K562 (cell line): ENCODE data around the gene GOLGA8T. TPM values are rescaled to one million over a fixed set of nuclear protein-coding genes. Genes with fewer than 3 reads are reported as not detected.
A peak's percentile ranks its signal among the peaks of the same experiment; 100 is the strongest.
"Not testable (repeated sequence)": the region's sequence is repeated elsewhere in the genome, so short reads cannot be mapped to it uniquely, and the experiment has no call there.

Experiments
- ATAC-seq: fragments of 200-7000 bp; cut with Tn5 transposase; 3 replicates; pipeline ENCODE4 v1.9.1; 2020; ENCODE audit warnings: moderate library complexity
- BruUV-seq: library from RNA; stranded (reverse); fragments of 400-500 nt; replicated peaks from 2 replicates; lab custom pipeline; 2021; lab: Mats Ljungman, UMichigan
- CTCF ChIA-PET: fragments of 300-600 bp; formaldehyde crosslinking; extraction: SDS; loops from one replicate; lab custom pipeline; 2021; ENCODE audit warnings: low intra/inter-chr PET ratio; lab: Yijun Ruan, JAX
- POLR2A ChIA-PET: fragments of 300-600, 350-650 bp; sonication (Branson Sonifier 250); formaldehyde crosslinking; extraction: SDS; loops from one replicate; lab custom pipeline; 2021; ENCODE audit warnings: antibody characterized with exemption, inconsistent platforms; lab: Yijun Ruan, JAX
- DNase-seq, 4 experiments: peaks; one replicate each; pipeline versions ENCODE4 v3.0.0 to v3.0.0-alpha.2; 2011 to 2018; ENCODE audit warnings: low spot score in 3 of 4, mixed read lengths in 3 of 4; ENCODE audit errors: extremely low read depth in 1 of 4
- FAIRE-seq: peaks from 2 replicates; lab custom pipeline; 2011; peaks lifted over from hg19 to GRCh38; lab: Jason Lieb, UNC
- H2AFZ ChIP-seq: 2 replicates; pipeline ENCODE4 v1.6.0; 2011; ENCODE audit warnings: low read depth, low read length, control low read depth, inconsistent platforms
- H3K27ac ChIP-seq: fragments of 200-600 bp; 3 replicates; pipeline ENCODE4 v1.8.0; 2011; ENCODE audit warnings: low read depth, mild to moderate bottlenecking, control low read depth, inconsistent platforms, low read length, moderate library complexity, mixed read lengths; ENCODE audit errors: extremely low read depth
- H3K27me3 ChIP-seq, 2 experiments: fragments of 300-600 bp in 1 of 2; 2 replicates in 1 of 2; 3 replicates in 1 of 2; pipeline versions ENCODE4 v1.6.0 to v1.8.0; 2011; ENCODE audit warnings: inconsistent platforms in 2 of 2, low read length in 2 of 2, mild to moderate bottlenecking in 1 of 2, mixed read lengths in 1 of 2, moderate library complexity in 1 of 2; ENCODE audit not compliant: control insufficient read depth in 2 of 2, insufficient read depth in 2 of 2
- H3K36me3 ChIP-seq: fragments of 300-600 bp; 3 replicates; pipeline ENCODE4 v1.8.0; 2011; ENCODE audit warnings: mild to moderate bottlenecking, low read length, inconsistent platforms; ENCODE audit not compliant: control insufficient read depth, insufficient read depth
- H3K4me1 ChIP-seq, 2 experiments: fragments of 200-600 bp in 1 of 2; replicated peaks in 1 of 2; 2 replicates in 1 of 2; 3 replicates in 1 of 2; pipeline versions ENCODE4 v1.5.1 to v1.8.0; 2011; ENCODE audit warnings: inconsistent platforms in 2 of 2, low read length in 2 of 2, mild to moderate bottlenecking in 1 of 2, mixed read lengths in 1 of 2, moderate library complexity in 1 of 2; ENCODE audit not compliant: control insufficient read depth in 2 of 2, insufficient read depth in 2 of 2
- H3K4me2 ChIP-seq: 2 replicates; pipeline ENCODE4 v1.6.1; 2011; ENCODE audit warnings: low read length, control low read depth, inconsistent platforms, mixed read lengths; ENCODE audit not compliant: insufficient read depth
- H3K4me3 ChIP-seq: fragments of 200-600 bp; sonication (generic), shearing (Covaris generic); 2 replicates; pipeline ENCODE4 v1.5.1; 2016; ENCODE audit warnings: control low read depth, inconsistent platforms
- H3K79me2 ChIP-seq: fragments of 200-600 bp; 3 replicates; pipeline ENCODE4 v1.8.0; 2011; ENCODE audit warnings: low read length, inconsistent platforms; ENCODE audit not compliant: control insufficient read depth, insufficient read depth
- H3K9ac ChIP-seq, 2 experiments: 2 replicates each; pipeline versions ENCODE4 v1.6.0 to v1.6.1; 2011; ENCODE audit warnings: low read depth in 2 of 2, low read length in 2 of 2, control low read depth in 1 of 2, inconsistent platforms in 1 of 2, mild to moderate bottlenecking in 1 of 2, mixed read lengths in 1 of 2; ENCODE audit not compliant: insufficient read depth in 1 of 2
- H3K9me1 ChIP-seq: one replicate; pipeline ENCODE4 v1.6.0; 2011; ENCODE audit warnings: inconsistent platforms, mild to moderate bottlenecking, low read length, moderate library complexity; ENCODE audit not compliant: control insufficient read depth, insufficient read depth
- H3K9me3 ChIP-seq: replicated peaks from 2 replicates; pipeline ENCODE4 v1.5.1; 2011; ENCODE audit warnings: low read depth, low read length, inconsistent platforms; ENCODE audit not compliant: control insufficient read depth, insufficient read depth
- H4K20me1 ChIP-seq: replicated peaks from 2 replicates; pipeline ENCODE4 v1.6.1; 2011; ENCODE audit warnings: low read length, inconsistent platforms, mixed read lengths; ENCODE audit not compliant: control insufficient read depth, insufficient read depth
- WGBS: fragments of 100-300 bp; shearing (Covaris generic); methylation state at CpG from one replicate; pipeline ENCODE4 v1.1.6; 2016; ENCODE audit warnings: low coverage, mixed read lengths; ENCODE audit not compliant: insufficient coverage; ENCODE audit errors: missing lambda C conversion rate; 5-methylcytosine and 5-hydroxymethylcytosine counted together
- in situ Hi-C: fragments of 300-500 bp; cut with MboI; formaldehyde crosslinking; loops from 4 replicates; pipeline ENCODE4 v1.15.0; 2018; ENCODE audit warnings: inconsistent platforms, mixed read lengths
- intact Hi-C: fragments of 100-400 bp; cut with micrococcal nuclease; formaldehyde crosslinking; loops from 2 replicates; pipeline ENCODE4 v1.14.2; 2022
- polyA plus RNA-seq, 8 experiments: library from polyadenylated mRNA; depleted of rRNA in 4 of 8; stranded (reverse) in 5 of 8; unstranded in 3 of 8; fragments of >200 nt; fragmentation: Nextera tagmentation in 2 of 8; fragmentation: Illumina TruSeq in 1 of 8; extraction: Ambion mirVana in 2 of 8; extraction: Trizol in 1 of 8; gene quantifications; 2 replicates each; pipeline versions ENCODE4 v1.2.1 to v1.2.3, GENCODE V29; 2011 to 2014; ENCODE audit warnings: inconsistent platforms in 1 of 8, missing spikeins in 1 of 8
- total RNA-seq, 7 experiments: library from RNA; depleted of rRNA in 6 of 7; stranded (reverse); fragments of >200 nt in 6 of 7; fragmentation: Illumina TruSeq in 2 of 7; extraction: Trizol in 2 of 7; gene quantifications; 2 replicates each; pipeline versions ENCODE4 v1.2.1 to v1.2.3, GENCODE V29; 2011 to 2021; ENCODE audit warnings: low replicate concordance in 1 of 7

GOLGA8T gene
- total and polyA plus RNA-seq, 9 of the 15 experiments (the other 6 are each of a cell fraction or from before 2014, with no cell fraction given) = not detected

GRCh38 chr15:30164257-30164656, 29.4 kb downstream of the GOLGA8T start:
- H3K4me1 ChIP-seq, H3K9me1 ChIP-seq, H3K27me3 ChIP-seq, H2AFZ ChIP-seq, H3K4me3 ChIP-seq, POLR2A ChIA-PET, H4K20me1 ChIP-seq, CTCF ChIA-PET, DNase-seq, H3K27ac ChIP-seq, H3K4me2 ChIP-seq, in situ Hi-C loops, H3K36me3 ChIP-seq, FAIRE-seq, intact Hi-C loops, BruUV-seq, H3K79me2 ChIP-seq, H3K9ac ChIP-seq, H3K9me3 ChIP-seq: not testable (repeated sequence)
- ATAC-seq = peak; percentile 36; the same call in 1 of the 3 replicates
- no CpG with 5 or more reads among the region's 7 CpGs for WGBS

- H4K20me1 ChIP-seq, POLR2A ChIA-PET, H3K27ac ChIP-seq, in situ Hi-C loops, DNase-seq, H3K9me1 ChIP-seq, BruUV-seq, FAIRE-seq, ATAC-seq, H3K9me3 ChIP-seq, H3K27me3 ChIP-seq, H3K79me2 ChIP-seq, H2AFZ ChIP-seq, H3K4me3 ChIP-seq, CTCF ChIA-PET, H3K4me2 ChIP-seq, H3K36me3 ChIP-seq, H3K9ac ChIP-seq, H3K4me1 ChIP-seq, intact Hi-C loops: not testable (repeated sequence)
- WGBS = no CpG with 5 or more reads among the region's 9 CpGs
These were observed 32.6 kb downstream of the GOLGA8T start for GRCh38 chr15:30167403-30167802.

- H3K36me3 ChIP-seq, FAIRE-seq, POLR2A ChIA-PET, H3K4me2 ChIP-seq, H2AFZ ChIP-seq, H3K79me2 ChIP-seq, H4K20me1 ChIP-seq, in situ Hi-C loops, H3K9me1 ChIP-seq, DNase-seq, H3K9me3 ChIP-seq, H3K4me3 ChIP-seq, CTCF ChIA-PET, BruUV-seq, H3K9ac ChIP-seq, H3K4me1 ChIP-seq, ATAC-seq, H3K27me3 ChIP-seq, intact Hi-C loops, H3K27ac ChIP-seq: not testable (repeated sequence)
- WGBS = no CpG with 5 or more reads among the region's 2 CpGs
These were observed 33.0 kb downstream of the GOLGA8T start for GRCh38 chr15:30167886-30168285.

- POLR2A ChIA-PET, H3K36me3 ChIP-seq, H3K27me3 ChIP-seq, CTCF ChIA-PET, H3K4me3 ChIP-seq, H3K79me2 ChIP-seq, H3K4me1 ChIP-seq, FAIRE-seq, H3K4me2 ChIP-seq, H4K20me1 ChIP-seq, BruUV-seq, H3K9ac ChIP-seq, H3K9me1 ChIP-seq, H2AFZ ChIP-seq, intact Hi-C loops, H3K9me3 ChIP-seq, DNase-seq, H3K27ac ChIP-seq, in situ Hi-C loops: not testable (repeated sequence)
- peak; percentile 73 for ATAC-seq
- no CpG with 5 or more reads among the region's 7 CpGs for WGBS
These were observed 36.6 kb downstream of the GOLGA8T start for GRCh38 chr15:30171452-30171851.
